ES-I3 (cell line): Measurements from ENCODE around the gene ZHX3.

Experiments used
- H3K36me3 ChIP-seq: 2 replicates; pipeline ENCODE4 v1.6.1; 2013; ENCODE audit warnings: mild to moderate bottlenecking, low read length, control low read depth, moderate library complexity; ENCODE audit not compliant: insufficient read depth
- H3K4me1 ChIP-seq: 2 replicates; pipeline ENCODE4 v1.6.1; 2013; ENCODE audit warnings: mild to moderate bottlenecking, control low read depth, low read length; ENCODE audit not compliant: insufficient read depth
- H3K9ac ChIP-seq: 2 replicates; pipeline ENCODE4 v1.6.1; 2013; ENCODE audit warnings: low read depth, mild to moderate bottlenecking, low read length, moderate library complexity
- H3K9me3 ChIP-seq: 2 replicates; pipeline ENCODE4 v1.6.1; 2013; ENCODE audit warnings: mild to moderate bottlenecking, low read length, moderate library complexity; ENCODE audit not compliant: control insufficient read depth, insufficient read depth

ZHX3 gene

GRCh38 chr20:41174373-41174772 lies 143.2 kb downstream of the ZHX3 start:
- peaks cover 30% of the 10 kb centered on the region for H3K36me3 ChIP-seq
- H3K9ac ChIP-seq: no peak overlapping the region
- H3K9me3 ChIP-seq: no peaks in the 10 kb centered on the region
- peaks cover 5% of the 10 kb centered on the region; the same call in 1 of the 2 replicates for H3K4me1 ChIP-seq

- peaks cover 35% of the 10 kb centered on the region for H3K36me3 ChIP-seq
- H3K9me3 ChIP-seq: no peaks in the 10 kb centered on the region
- H3K4me1 ChIP-seq: peaks cover 5% of the 10 kb centered on the region; the same call in 1 of the 2 replicates
Observed at GRCh38 chr20:41173791-41174341, 143.7 kb downstream of the ZHX3 start.

GRCh38 chr20:41173161-41173721 lies 144.3 kb downstream of the ZHX3 start:
- Histone ChIP-seq H3K9me3 (no peaks in the 10 kb centered on the region), H3K4me1 (peaks cover 5% of the 10 kb centered on the region; the same call in 1 of the 2 replicates), H3K36me3 (peaks cover 41% of the 10 kb centered on the region), H3K9ac (no peak overlapping the region)

More at GRCh38 chr20:41173791-41174341, 143.7 kb downstream of the ZHX3 start:
- no peak overlapping the region for H3K9ac ChIP-seq

GRCh38 chr20:41172296-41173140 lies 145.0 kb downstream of the ZHX3 start:
- no peaks in the 10 kb centered on the region for H3K9me3 ChIP-seq
- peaks cover 41% of the 10 kb centered on the region for H3K36me3 ChIP-seq
- no peak overlapping the region for H3K9ac ChIP-seq
- H3K4me1 ChIP-seq: peaks cover 5% of the 10 kb centered on the region; the same call in 1 of the 2 replicates

GRCh38 chr20:41171736-41172295 lies 145.7 kb downstream of the ZHX3 start:
- Histone ChIP-seq H3K4me1 (no peaks in the 10 kb centered on the region; the same call in 1 of the 2 replicates), H3K36me3 (peaks cover 46% of the 10 kb centered on the region)

GRCh38 chr20:41170386-41171105 lies 147.0 kb downstream of the ZHX3 start:
- H3K9ac ChIP-seq: no peak overlapping the region
- peaks cover 49% of the 10 kb centered on the region for H3K36me3 ChIP-seq

More at GRCh38 chr20:41171736-41172295, 145.7 kb downstream of the ZHX3 start:
- Histone ChIP-seq H3K9me3 (no peaks in the 10 kb centered on the region), H3K9ac (no peak overlapping the region)

GRCh38 chr20:41169791-41170351 lies 147.7 kb downstream of the ZHX3 start:
- Histone ChIP-seq H3K9ac (no peak overlapping the region), H3K36me3 (peaks cover 51% of the 10 kb centered on the region), H3K9me3 (no peaks in the 10 kb centered on the region), H3K4me1 (no peaks in the 10 kb centered on the region)

More at GRCh38 chr20:41170386-41171105, 147.0 kb downstream of the ZHX3 start:
- Histone ChIP-seq H3K4me1 (no peaks in the 10 kb centered on the region), H3K9me3 (no peaks in the 10 kb centered on the region)

GRCh38 chr20:41169162-41169690 lies 148.3 kb downstream of the ZHX3 start:
- H3K9ac ChIP-seq: no peak overlapping the region
- H3K36me3 ChIP-seq: peaks cover 51% of the 10 kb centered on the region
- no peaks in the 10 kb centered on the region for H3K9me3 ChIP-seq
- no peaks in the 10 kb centered on the region for H3K4me1 ChIP-seq

- H3K9me3 ChIP-seq: no peaks in the 10 kb centered on the region
- peaks cover 51% of the 10 kb centered on the region for H3K36me3 ChIP-seq
- H3K9ac ChIP-seq: no peak overlapping the region
- H3K4me1 ChIP-seq: no peaks in the 10 kb centered on the region
Observed at GRCh38 chr20:41168281-41169161, 149.0 kb downstream of the ZHX3 start.

GRCh38 chr20:41167481-41168253 lies 149.9 kb downstream of the ZHX3 start:
- H3K9me3 ChIP-seq: no peaks in the 10 kb centered on the region
- H3K4me1 ChIP-seq: no peaks in the 10 kb centered on the region
- no peak overlapping the region for H3K9ac ChIP-seq
- H3K36me3 ChIP-seq: peaks cover 53% of the 10 kb centered on the region

GRCh38 chr20:41167118-41167470 lies 150.4 kb downstream of the ZHX3 start:
- H3K36me3 ChIP-seq: peaks cover 56% of the 10 kb centered on the region
- H3K4me1 ChIP-seq: no peaks in the 10 kb centered on the region
- no peaks in the 10 kb centered on the region for H3K9me3 ChIP-seq
- H3K9ac ChIP-seq: no peak overlapping the region
